Measurements from ENCODE around the gene COL8A1.

GRCh38 chr3:99713440-99713839 lies 75.0 kb downstream of the COL8A1 start:
- TF ChIP-seq TAF1 (IDR thresholded peaks at IDR 0.05; ENCODE audit: low read depth, low read length), result no peak
- no peak for TF ChIP-seq POLR2AphosphoS5 (IDR thresholded peaks at IDR 0.05; ENCODE audit: low read depth, low read length)
- no peak for TF ChIP-seq POLR2A (IDR thresholded peaks at IDR 0.05; ENCODE audit: low read depth, low read length)
